SK-N-SH (cell line): ENCODE data around the gene AUTS2.

ENCODE experiments used
- CTCF ChIP-seq: fragments of 200-600 bp; sonication (generic); IDR thresholded peaks from 2 replicates; pipeline ENCODE4 v1.6.1; 2017; ENCODE audit warnings: antibody characterized with exemption, mild to moderate bottlenecking, moderate library complexity
- EZH2phosphoT487 ChIP-seq: fragments of 200-600 bp; sonication (generic); IDR thresholded peaks from 2 replicates; pipeline ENCODE4 v1.6.1; 2017; ENCODE audit warnings: low read depth, mixed run types, mild to moderate bottlenecking, antibody characterized with exemption, moderate library complexity, borderline replicate concordance
- FOXM1 ChIP-seq: IDR thresholded peaks from 2 replicates; pipeline ENCODE4 v1.4.0; 2012; ENCODE audit warnings: low read depth, mild to moderate bottlenecking
- GATA2 ChIP-seq: sonication (generic); formaldehyde crosslinking; IDR thresholded peaks from 2 replicates; pipeline ENCODE4 v1.5.0; 2020; ENCODE audit warnings: mild to moderate bottlenecking, missing genetic modification reagents
- RFX5 ChIP-seq: IDR thresholded peaks from 2 replicates; pipeline ENCODE4 v1.6.1; 2012; ENCODE audit warnings: mild to moderate bottlenecking, improper control_type of control experiment, low read length
- TEAD4 ChIP-seq: IDR thresholded peaks from 2 replicates; pipeline ENCODE4 v1.4.0; 2012; ENCODE audit warnings: mild to moderate bottlenecking, borderline replicate concordance; ENCODE audit not compliant: insufficient read depth
- YY1 ChIP-seq: IDR thresholded peaks from 2 replicates; pipeline ENCODE4 v1.4.0; 2012; ENCODE audit warnings: low read depth, mild to moderate bottlenecking

GRCh38 chr7:70494225-70495032 is 896.2 kb downstream of the AUTS2 start:
- no peak for TF ChIP-seq TEAD4
- TF ChIP-seq FOXM1 = no peak
- TF ChIP-seq CTCF = no peak
- no peak for TF ChIP-seq RFX5
- TF ChIP-seq GATA2 (CRISPR knock-in tag) = no peak
- no peak for TF ChIP-seq EZH2phosphoT487
- TF ChIP-seq YY1 = no peak
